Measurements from ENCODE around the gene IRF9.
A peak's percentile ranks its signal among the peaks of the same experiment; 100 is the strongest.

The IRF9 gene

DNA sequence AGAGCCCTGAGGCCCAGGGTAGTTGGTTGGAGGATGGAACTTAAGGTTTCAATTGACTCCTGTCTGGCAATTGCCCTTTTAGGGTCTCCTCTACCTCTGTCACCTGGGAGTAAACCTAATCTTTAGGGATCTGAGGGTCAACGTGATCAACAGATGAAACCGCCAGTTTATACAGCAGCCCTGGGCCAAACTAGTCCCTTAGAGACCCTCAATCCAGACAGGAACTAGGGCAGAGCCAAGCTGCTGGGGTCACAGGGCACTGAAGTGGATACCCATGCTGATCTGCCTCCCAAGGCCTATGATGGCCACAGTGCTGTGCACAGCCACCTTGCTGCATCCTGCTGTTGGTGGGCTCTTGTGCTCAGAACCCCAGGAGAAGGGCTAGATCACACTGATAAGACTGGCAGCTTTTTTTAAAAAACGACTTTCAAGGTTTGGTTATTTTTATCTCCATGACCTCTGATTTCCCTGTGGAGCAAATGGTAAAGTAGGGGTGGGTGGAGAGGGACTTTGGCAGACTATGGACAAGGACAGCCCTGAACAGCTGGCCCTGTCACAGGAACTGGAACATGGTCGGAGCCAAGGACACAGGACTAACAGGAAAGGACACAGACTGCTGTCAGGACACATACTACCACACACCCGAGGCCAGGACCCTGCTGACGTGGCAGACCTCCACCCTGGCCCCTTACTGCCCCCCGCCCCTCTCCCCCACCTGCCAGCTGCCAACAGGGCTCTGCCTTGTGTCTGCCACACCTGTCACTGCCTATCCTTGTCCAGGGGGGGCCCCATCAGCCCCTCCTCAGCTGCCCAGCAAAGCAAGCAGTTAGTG, 30.1 kb upstream of the IRF9 start:
- DNase-seq (ENCODE audit: low read depth, low spot score): no peak
- no peak overlapping the region for H3K27ac ChIP-seq

DNA sequence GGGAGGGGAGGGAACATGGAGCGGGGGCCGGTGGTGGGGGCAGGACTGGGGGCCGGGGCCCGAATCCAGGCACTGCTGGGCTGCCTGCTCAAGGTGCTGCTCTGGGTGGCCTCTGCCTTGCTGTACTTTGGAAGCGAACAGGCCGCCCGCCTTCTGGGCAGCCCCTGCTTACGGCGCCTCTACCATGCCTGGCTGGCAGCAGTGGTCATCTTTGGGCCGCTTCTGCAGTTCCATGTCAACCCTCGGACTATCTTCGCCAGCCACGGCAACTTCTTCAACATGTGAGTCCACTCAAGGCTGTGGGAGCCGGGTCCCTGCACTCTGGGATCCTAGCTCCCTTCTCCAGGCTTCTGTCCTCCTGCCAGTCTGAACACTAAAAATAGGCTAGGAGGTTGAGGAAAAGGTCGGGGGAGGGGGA, 29.5 kb upstream of the IRF9 start:
- no peak overlapping the region for H3K27ac ChIP-seq
- no peak for DNase-seq (ENCODE audit: low read depth, low spot score)

GRCh38 chr14:24132061-24132685, 28.9 kb upstream of the IRF9 start:
- DNase-seq (ENCODE audit: low read depth, low spot score): peak; percentile 24
- H3K27ac ChIP-seq: no peak overlapping the region

- DNase-seq (ENCODE audit: low read depth, low spot score): no peak
- H3K27ac ChIP-seq: no peak overlapping the region
Measured at GRCh38 chr14:24132976-24133375, 28.1 kb upstream of the IRF9 start.

DNA sequence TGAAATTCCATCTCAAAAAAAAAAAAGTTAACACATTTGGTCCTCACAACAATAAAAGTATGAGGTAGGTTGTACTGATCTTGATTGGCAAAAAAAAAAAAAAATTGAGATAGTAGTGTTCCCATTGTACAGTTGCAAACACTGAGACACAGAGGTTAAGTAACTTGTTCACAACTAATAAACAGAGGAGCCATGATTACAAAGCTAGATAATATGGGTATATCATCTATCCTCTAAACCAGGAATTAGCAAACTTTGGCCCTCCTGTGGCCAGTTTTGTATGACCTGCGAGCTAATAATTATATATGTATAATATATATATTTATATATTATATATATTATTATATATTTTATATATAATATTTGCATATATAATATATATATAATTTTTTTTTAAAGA, 27.3 kb upstream of the IRF9 start:
- no peak overlapping the region for H3K27ac ChIP-seq
- DNase-seq (ENCODE audit: low read depth, low spot score): no peak

- peak overlapping the region; percentile 36 for H3K27ac ChIP-seq
- no peak for DNase-seq (ENCODE audit: low read depth, low spot score)
Measured at GRCh38 chr14:24135584-24135833, 25.6 kb upstream of the IRF9 start.

- peak within 1 kb of the TSS; percentile 36 for H3K27ac ChIP-seq
- DNase-seq (ENCODE audit: low read depth, low spot score): no peak
Measured at GRCh38 chr14:24135834-24136683, 25.0 kb upstream of the IRF9 start, which contains the start of gene PSME1. Gene PSME1 (plus strand): TSS chr14:24136194. CDS start chr14:24136263, 69 bp downstream.

GRCh38 chr14:24136684-24137528, 24.2 kb upstream of the IRF9 start:
- peak overlapping the region; percentile 36 for H3K27ac ChIP-seq
- no peak for DNase-seq (ENCODE audit: low read depth, low spot score)

DNA sequence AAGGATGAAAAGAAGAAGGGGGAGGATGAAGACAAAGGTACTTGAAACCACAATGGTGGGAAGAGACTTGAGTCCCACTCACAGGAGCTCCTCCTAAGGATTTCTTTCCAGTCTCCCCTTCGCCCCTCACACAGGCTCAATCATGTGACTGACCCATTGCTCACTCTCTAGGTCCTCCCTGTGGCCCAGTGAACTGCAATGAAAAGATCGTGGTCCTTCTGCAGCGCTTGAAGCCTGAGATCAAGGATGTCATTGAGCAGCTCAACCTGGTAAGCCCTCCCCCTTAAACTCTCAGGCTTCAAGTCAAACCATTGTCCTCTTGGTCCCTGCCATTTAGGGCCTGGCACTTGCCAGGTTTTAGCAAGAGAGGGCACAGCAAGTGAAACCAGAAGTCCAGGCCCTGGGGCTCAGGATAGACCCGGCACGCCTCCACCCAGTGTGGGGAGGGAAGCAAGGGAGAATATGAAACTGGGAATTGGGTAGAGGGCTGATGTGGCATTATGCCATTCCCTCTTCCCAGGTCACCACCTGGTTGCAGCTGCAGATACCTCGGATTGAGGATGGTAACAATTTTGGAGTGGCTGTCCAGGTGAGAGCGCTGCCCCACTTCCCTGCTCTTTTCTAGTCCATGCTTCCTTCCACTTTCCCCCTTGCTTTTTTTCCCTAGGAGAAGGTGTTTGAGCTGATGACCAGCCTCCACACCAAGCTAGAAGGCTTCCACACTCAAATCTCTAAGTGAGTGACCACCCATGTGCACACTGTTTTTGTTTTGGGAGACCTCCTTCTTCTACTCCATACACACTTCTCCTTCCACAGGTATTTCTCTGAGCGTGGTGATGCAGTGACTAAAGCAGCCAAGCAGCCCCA, 23.3 kb upstream of the IRF9 start:
- DNase-seq (ENCODE audit: low read depth, low spot score): no peak
- H3K27ac ChIP-seq: no peak overlapping the region

DNA sequence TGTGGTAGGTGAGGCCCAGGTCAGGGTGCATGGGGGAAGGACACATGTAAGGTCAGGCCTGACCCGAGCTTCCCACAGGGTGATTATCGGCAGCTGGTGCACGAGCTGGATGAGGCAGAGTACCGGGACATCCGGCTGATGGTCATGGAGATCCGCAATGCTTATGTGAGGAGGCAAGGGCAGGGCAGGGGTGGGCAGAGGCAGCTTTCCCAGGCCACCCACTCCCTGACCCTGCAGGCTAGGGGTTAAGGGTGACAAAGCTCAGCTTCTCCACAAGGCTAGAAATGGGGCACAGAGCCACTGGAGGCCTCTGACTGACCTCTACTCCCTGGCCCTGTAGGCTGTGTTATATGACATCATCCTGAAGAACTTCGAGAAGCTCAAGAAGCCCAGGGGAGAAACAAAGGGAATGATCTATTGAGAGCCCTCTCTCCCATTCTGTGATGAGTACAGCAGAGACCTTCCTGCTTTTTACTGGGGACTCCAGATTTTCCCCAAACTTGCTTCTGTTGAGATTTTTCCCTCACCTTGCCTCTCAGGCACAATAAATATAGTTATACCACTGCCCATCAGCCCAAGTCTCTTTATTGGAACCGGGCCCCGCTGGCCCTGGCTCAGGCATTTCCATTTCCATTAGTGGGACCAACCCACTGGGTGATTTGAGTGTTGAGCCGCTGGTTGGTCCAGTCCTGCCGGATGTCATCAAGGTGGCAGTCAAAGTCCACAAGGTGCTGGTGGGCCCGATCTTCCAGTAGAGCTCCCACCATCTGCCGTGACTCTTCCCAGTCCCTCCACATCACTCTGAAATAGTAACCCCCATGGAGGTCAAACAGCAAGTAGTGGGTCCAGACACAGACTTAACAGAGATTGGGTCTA, 22.4 kb upstream of the IRF9 start:
- no peak for DNase-seq (ENCODE audit: low read depth, low spot score)
- H3K27ac ChIP-seq: no peak overlapping the region

DNA sequence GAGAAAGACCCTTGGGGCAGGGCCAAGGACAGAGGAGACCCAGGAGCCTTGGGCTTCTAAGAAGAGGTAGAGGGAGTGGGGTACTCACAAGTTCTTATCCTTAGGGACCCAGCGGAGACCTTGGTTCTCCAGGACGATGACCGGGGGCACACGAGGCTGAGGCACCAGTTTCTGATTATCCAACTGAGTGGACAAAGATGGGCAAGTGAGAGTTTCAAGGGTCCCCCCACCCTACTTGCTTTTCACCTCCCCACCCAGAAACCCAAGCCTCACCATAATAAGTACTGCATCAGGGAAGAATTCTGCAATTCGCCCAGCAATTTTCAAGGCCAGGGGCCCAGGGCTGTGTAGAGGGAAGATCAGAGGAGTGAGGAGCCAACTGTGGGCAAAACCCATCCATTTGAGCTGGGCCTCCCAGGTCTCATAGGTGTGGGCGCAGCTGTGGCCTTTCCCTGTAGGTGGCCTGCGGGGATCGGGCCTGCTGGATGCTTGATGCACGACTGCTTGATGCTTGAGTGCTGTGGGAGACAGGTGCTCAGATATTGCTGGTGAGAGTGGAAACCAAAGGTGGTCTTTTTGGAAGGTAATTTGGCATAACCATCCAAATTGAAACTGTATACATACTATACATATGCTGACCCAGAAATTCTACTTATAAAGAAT, 21.7 kb upstream of the IRF9 start:
- H3K27ac ChIP-seq: no peak overlapping the region
- no peak for DNase-seq (ENCODE audit: low read depth, low spot score)

GRCh38 chr14:24141097-24141880, 19.8 kb upstream of the IRF9 start, which contains the start of gene EMC9:
Gene EMC9 (minus strand): TSS chr14:24141591. CDS start chr14:24141304, 287 bp downstream.
- peak within 1 kb of the TSS; percentile 75 for H3K27ac ChIP-seq
- DNase-seq (ENCODE audit: low read depth, low spot score): peak; percentile 96

- no peak overlapping the region for H3K27ac ChIP-seq
- DNase-seq (ENCODE audit: low read depth, low spot score): no peak
Measured at GRCh38 chr14:24143511-24143910, 17.6 kb upstream of the IRF9 start.

- H3K27ac ChIP-seq: no peak overlapping the region
- no peak for DNase-seq (ENCODE audit: low read depth, low spot score)
Measured at GRCh38 chr14:24144451-24144850, 16.6 kb upstream of the IRF9 start.

- DNase-seq (ENCODE audit: low read depth, low spot score): no peak
- H3K27ac ChIP-seq: no peak overlapping the region
Measured at GRCh38 chr14:24145219-24145618, 15.8 kb upstream of the IRF9 start.

- no peak for DNase-seq (ENCODE audit: low read depth, low spot score)
- H3K27ac ChIP-seq: peak overlapping the region; percentile 89
Measured at GRCh38 chr14:24145690-24146452, 15.2 kb upstream of the IRF9 start.

Measured in epithelial cell of prostate (primary cell).